HS-5 (cell line): ENCODE measurements around the gene FBXW11.

Experiments used
- DNase-seq: peaks from one replicate; pipeline ENCODE4 v3.0.0-alpha.2; 2012; ENCODE audit warnings: low read depth

The FBXW11 gene

GRCh38 chr5:171865471-171865870 is 141.0 kb downstream of the FBXW11 start:
- no peak for DNase-seq

GRCh38 chr5:171863935-171864334 is 142.5 kb downstream of the FBXW11 start:
- peak; percentile 42 for DNase-seq

- no peak for DNase-seq
Observed at GRCh38 chr5:171862624-171863023, 143.8 kb downstream of the FBXW11 start.

GRCh38 chr5:171861381-171861780 is 145.1 kb downstream of the FBXW11 start:
- DNase-seq, result no peak

GRCh38 chr5:171858303-171858702 is 148.1 kb downstream of the FBXW11 start:
- DNase-seq, result no peak

- no peak for DNase-seq
Observed at GRCh38 chr5:171857489-171857876, 149.0 kb downstream of the FBXW11 start.

- no peak for DNase-seq
Observed at GRCh38 chr5:171855798-171856763, 150.4 kb downstream of the FBXW11 start.

GRCh38 chr5:171855265-171855664 is 151.2 kb downstream of the FBXW11 start:
- no peak for DNase-seq

- DNase-seq, result no peak
Observed at GRCh38 chr5:171852255-171852681, 154.2 kb downstream of the FBXW11 start.

GRCh38 chr5:171851251-171851650 is 155.2 kb downstream of the FBXW11 start:
- DNase-seq, result no peak

- no peak for DNase-seq
Observed at GRCh38 chr5:171850324-171850947, 156.0 kb downstream of the FBXW11 start.

- no peak for DNase-seq
Observed at GRCh38 chr5:171849585-171850323, 156.7 kb downstream of the FBXW11 start.

GRCh38 chr5:171848911-171849520 is 157.4 kb downstream of the FBXW11 start:
- DNase-seq, result no peak

GRCh38 chr5:171848486-171848885 is 158.0 kb downstream of the FBXW11 start:
- DNase-seq, result no peak

- no peak for DNase-seq
Observed at GRCh38 chr5:171848006-171848405, 158.4 kb downstream of the FBXW11 start.

- DNase-seq, result no peak
Observed at GRCh38 chr5:171847026-171847425, 159.4 kb downstream of the FBXW11 start.

- no peak for DNase-seq
Observed at GRCh38 chr5:171846323-171846722, 160.1 kb downstream of the FBXW11 start.

GRCh38 chr5:171845857-171846256 is 160.6 kb downstream of the FBXW11 start:
- DNase-seq, result no peak

- DNase-seq, result no peak
Observed at GRCh38 chr5:171845040-171845630, 161.3 kb downstream of the FBXW11 start.

- no peak for DNase-seq
Observed at GRCh38 chr5:171842777-171843328, 163.6 kb downstream of the FBXW11 start.

GRCh38 chr5:171841984-171842776 is 164.3 kb downstream of the FBXW11 start:
- DNase-seq, result no peak
